PC-9 (cell line): ENCODE data around the gene HIGD1A. TPM values are rescaled to one million over a fixed set of nuclear protein-coding genes. Genes with fewer than 3 reads are reported as not detected.

ENCODE experiments used
- BruUV-seq: library from RNA; stranded (reverse); fragments of 400-500 nt; replicated peaks from 2 replicates; lab custom pipeline; 2021; lab: Mats Ljungman, UMichigan
- CTCF ChIA-PET: fragments of 300-600 bp; sonication (Branson Sonifier 250); formaldehyde crosslinking; loops from one replicate; lab custom pipeline; 2022; ENCODE audit warnings: antibody characterized with exemption; lab: Charles Lee
- POLR2A ChIA-PET: fragments of 300-600 bp; sonication (Branson Sonifier 250); formaldehyde crosslinking; loops from one replicate; lab custom pipeline; 2022; ENCODE audit warnings: antibody characterized with exemption; ENCODE audit not compliant: unreplicated experiment; lab: Charles Lee
- DNase-seq, 2 experiments: peaks; one replicate each; pipeline versions ENCODE4 v3.0.0 to v3.0.0-alpha.2; 2015 to 2022; ENCODE audit warnings: mixed read lengths in 1 of 2
- H2AFZ ChIP-seq: fragments of 200-600 bp; sonication (generic); 2 replicates; pipeline ENCODE4 v1.8.1; 2017; ENCODE audit warnings: antibody characterized with exemption
- H3F3A ChIP-seq: fragments of 200-600 bp; sonication (generic); 2 replicates; pipeline ENCODE4 v1.8.1; 2017; ENCODE audit warnings: antibody characterized with exemption, mild to moderate bottlenecking, low read depth; ENCODE audit not compliant: insufficient read depth
- H3K27ac ChIP-seq: fragments of 200-600 bp; sonication (generic); 2 replicates; pipeline ENCODE4 v1.6.1; 2016; ENCODE audit warnings: mixed run types
- H3K27me3 ChIP-seq: fragments of 200-600 bp; sonication (generic); 2 replicates; pipeline ENCODE4 v1.6.1; 2016; ENCODE audit warnings: low read depth, mixed run types; ENCODE audit not compliant: insufficient read depth
- H3K36me3 ChIP-seq: fragments of 200-600 bp; sonication (generic); 2 replicates; pipeline ENCODE4 v1.6.1; 2016; ENCODE audit warnings: low read depth, mixed run types
- H3K4me1 ChIP-seq: fragments of 200-600 bp; sonication (generic); replicated peaks from 2 replicates; pipeline ENCODE4 v1.6.1; 2016; ENCODE audit warnings: mixed run types; ENCODE audit not compliant: insufficient read depth
- H3K4me2 ChIP-seq: fragments of 200-600 bp; sonication (generic); 2 replicates; pipeline ENCODE4 v1.6.1; 2017; ENCODE audit warnings: mixed run types
- H3K4me3 ChIP-seq: fragments of 200-600 bp; sonication (generic); 2 replicates; pipeline ENCODE4 v1.6.1; 2016; ENCODE audit warnings: mixed run types
- H3K79me2 ChIP-seq: fragments of 200-600 bp; sonication (generic); 2 replicates; pipeline ENCODE4 v1.6.1; 2017; ENCODE audit warnings: low read depth, mixed run types
- H3K9me2 ChIP-seq: fragments of 200-600 bp; sonication (generic); 2 replicates; pipeline ENCODE4 v1.8.1; 2017; ENCODE audit warnings: mild to moderate bottlenecking; ENCODE audit not compliant: insufficient read depth
- H3K9me3 ChIP-seq: fragments of 200-600 bp; sonication (generic); 2 replicates; pipeline ENCODE4 v1.8.1; 2016; ENCODE audit warnings: low read depth; ENCODE audit not compliant: insufficient read depth
- H4K20me1 ChIP-seq: fragments of 200-600 bp; sonication (generic); 2 replicates; pipeline ENCODE4 v1.8.1; 2017; ENCODE audit not compliant: insufficient read depth
- EZH2 ChIP-seq: fragments of 200-600 bp; sonication (generic); IDR thresholded peaks from 2 replicates; pipeline ENCODE4 v1.8.0; 2017; ENCODE audit warnings: antibody characterized with exemption, low read depth
- intact Hi-C: fragments of 100-400 bp; cut with micrococcal nuclease; formaldehyde crosslinking; loops from one replicate; pipeline ENCODE4 v1.10.0; 2022; ENCODE audit not compliant: unreplicated experiment
- total RNA-seq: library from RNA; stranded (reverse); gene quantifications from 2 replicates; pipeline ENCODE4 v1.2.3, GENCODE V29; 2021
- TF ChIP-seq, protein P1 (sequence below): fragments of 200-600 bp; sonication (generic); conservative IDR thresholded peaks from 2 replicates; pipeline ENCODE4 v1.6.1; 2017; ENCODE audit warnings: mixed run types, antibody characterized with exemption, mild to moderate bottlenecking, moderate library complexity

Gene HIGD1A
- total RNA-seq, 1 experiment from 2014 or later: 69.7 TPM

DNA sequence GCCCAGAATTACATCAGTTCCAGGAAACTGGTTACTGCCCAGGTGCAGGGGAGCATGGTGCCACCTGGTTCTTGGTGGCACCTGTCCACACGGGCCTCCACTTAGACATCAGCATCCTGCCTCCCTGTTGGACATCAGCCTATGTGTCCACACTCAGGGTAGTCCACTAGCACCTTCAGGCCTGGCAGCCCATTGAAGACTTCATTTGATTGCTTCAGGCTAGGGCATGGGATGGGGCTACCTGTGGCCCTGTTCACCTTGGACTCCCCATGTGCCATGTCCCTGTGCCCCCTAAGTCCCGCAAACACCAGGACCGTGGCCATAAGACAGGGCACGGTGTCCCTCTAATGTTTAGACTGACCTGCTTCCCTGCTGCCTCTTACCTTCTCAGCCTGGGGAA, 40.5 kb upstream of the HIGD1A start:
- ChIA-PET CTCF (no interaction called here), POLR2A (no interaction called here)
- Histone ChIP-seq H3K36me3 (no peaks in the 10 kb centered on the region), H3K27ac (no peak overlapping the region), H3K9me2 (no peaks in the 10 kb centered on the region), H4K20me1 (no peaks in the 10 kb centered on the region), H3K4me2 (no peak overlapping the region), H3K4me3 (no peak overlapping the region), H3K4me1 (no peaks in the 10 kb centered on the region), H3K9me3 (no peaks in the 10 kb centered on the region), H2AFZ (no peak overlapping the region), H3F3A (no peaks in the 10 kb centered on the region), H3K27me3 (no peaks in the 10 kb centered on the region), H3K79me2 (no peaks in the 10 kb centered on the region)
- BruUV-seq: no TSS peak
- intact Hi-C loops: no loop called here
- no peak for DNase-seq
- no peak for TF ChIP-seq EZH2

DNA sequence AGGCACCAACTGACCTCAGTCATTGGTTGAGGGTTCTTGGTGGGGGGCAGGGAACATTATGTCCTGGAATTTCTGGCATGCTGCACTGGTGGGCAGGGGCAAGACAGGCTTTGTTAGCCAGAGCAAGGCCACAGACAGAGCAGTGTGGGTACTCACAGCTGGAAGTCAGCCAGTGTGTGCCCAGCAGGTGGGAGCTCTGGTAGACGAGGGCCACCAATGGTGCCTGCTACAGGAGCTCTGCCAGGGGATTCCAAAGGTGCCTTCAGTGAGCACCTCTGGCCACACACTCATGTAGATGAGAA, 40.1 kb upstream of the HIGD1A start:
- H3K36me3 ChIP-seq: no peaks in the 10 kb centered on the region
- intact Hi-C loops: no loop called here
- H3K9me3 ChIP-seq: no peaks in the 10 kb centered on the region
- no TSS peak for BruUV-seq
- no peak for DNase-seq
- CTCF ChIA-PET: no interaction called here
- H3K4me1 ChIP-seq: no peaks in the 10 kb centered on the region
- POLR2A ChIA-PET: no interaction called here
- no peaks in the 10 kb centered on the region for H3K9me2 ChIP-seq
- H3K4me3 ChIP-seq: no peak overlapping the region
- no peak for TF ChIP-seq EZH2
- no peaks in the 10 kb centered on the region for H3K27me3 ChIP-seq
- no peak overlapping the region for H3K4me2 ChIP-seq
- H3F3A ChIP-seq: no peaks in the 10 kb centered on the region
- H2AFZ ChIP-seq: no peak overlapping the region
- H3K79me2 ChIP-seq: no peaks in the 10 kb centered on the region
- H4K20me1 ChIP-seq: no peaks in the 10 kb centered on the region
- H3K27ac ChIP-seq: no peak overlapping the region

DNA sequence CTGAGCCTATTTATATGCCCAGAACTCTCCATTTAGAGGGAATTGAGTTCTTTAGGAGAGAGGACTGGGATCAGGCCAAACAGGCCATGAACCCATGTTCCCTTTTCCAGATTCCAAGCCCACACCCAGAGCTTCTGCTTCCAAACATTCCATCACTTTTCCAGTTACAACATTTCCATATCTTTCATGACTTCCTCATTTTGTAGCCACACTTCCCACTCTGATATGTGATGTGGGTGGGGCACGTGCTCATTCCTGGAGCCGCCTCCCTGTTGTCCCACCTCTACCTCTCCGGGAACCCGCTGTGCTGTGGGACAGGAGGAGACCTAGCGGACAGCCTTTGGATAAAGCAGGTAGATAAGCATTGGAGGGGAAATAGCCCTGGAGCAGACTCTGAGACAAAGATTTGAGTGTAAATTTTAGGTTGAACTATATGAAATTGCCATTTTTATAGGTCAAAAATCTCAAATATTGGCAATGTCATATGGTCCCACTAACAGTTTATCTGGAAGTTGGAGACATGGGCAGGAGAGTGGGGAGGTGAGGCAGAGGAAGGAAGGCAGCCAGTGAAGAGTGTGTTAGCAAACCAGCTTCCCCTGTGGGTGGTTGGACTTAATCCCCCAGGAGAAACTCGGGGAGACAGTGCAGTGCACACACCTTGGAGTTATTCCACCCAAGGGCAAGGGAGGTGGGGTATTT, 39.6 kb upstream of the HIGD1A start:
- no peak overlapping the region for H3K27ac ChIP-seq
- POLR2A ChIA-PET: interaction anchor here (0.7 kb wide), 1 partner anchor 87 kb away, joined by 3 read pairs; no protein-coding TSS in a partner anchor
- no peak for DNase-seq
- no peaks in the 10 kb centered on the region for H3K9me3 ChIP-seq
- H3K4me1 ChIP-seq: no peaks in the 10 kb centered on the region
- H3K27me3 ChIP-seq: no peaks in the 10 kb centered on the region
- H3K36me3 ChIP-seq: no peaks in the 10 kb centered on the region
- H4K20me1 ChIP-seq: no peaks in the 10 kb centered on the region
- H3K79me2 ChIP-seq: no peaks in the 10 kb centered on the region
- no peak overlapping the region for H2AFZ ChIP-seq
- H3K4me2 ChIP-seq: no peak overlapping the region
- TF ChIP-seq EZH2: no peak
- TF ChIP-seq, protein P1, sequence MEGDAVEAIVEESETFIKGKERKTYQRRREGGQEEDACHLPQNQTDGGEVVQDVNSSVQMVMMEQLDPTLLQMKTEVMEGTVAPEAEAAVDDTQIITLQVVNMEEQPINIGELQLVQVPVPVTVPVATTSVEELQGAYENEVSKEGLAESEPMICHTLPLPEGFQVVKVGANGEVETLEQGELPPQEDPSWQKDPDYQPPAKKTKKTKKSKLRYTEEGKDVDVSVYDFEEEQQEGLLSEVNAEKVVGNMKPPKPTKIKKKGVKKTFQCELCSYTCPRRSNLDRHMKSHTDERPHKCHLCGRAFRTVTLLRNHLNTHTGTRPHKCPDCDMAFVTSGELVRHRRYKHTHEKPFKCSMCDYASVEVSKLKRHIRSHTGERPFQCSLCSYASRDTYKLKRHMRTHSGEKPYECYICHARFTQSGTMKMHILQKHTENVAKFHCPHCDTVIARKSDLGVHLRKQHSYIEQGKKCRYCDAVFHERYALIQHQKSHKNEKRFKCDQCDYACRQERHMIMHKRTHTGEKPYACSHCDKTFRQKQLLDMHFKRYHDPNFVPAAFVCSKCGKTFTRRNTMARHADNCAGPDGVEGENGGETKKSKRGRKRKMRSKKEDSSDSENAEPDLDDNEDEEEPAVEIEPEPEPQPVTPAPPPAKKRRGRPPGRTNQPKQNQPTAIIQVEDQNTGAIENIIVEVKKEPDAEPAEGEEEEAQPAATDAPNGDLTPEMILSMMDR: no peak
- intact Hi-C loops: no loop called here
- BruUV-seq: no TSS peak
- no peak overlapping the region for H3K4me3 ChIP-seq
- H3K9me2 ChIP-seq: no peaks in the 10 kb centered on the region
- H3F3A ChIP-seq: no peaks in the 10 kb centered on the region
- CTCF ChIA-PET: interaction anchor here (0.6 kb wide), 1 partner anchor 32 kb away, joined by 16 read pairs; no protein-coding TSS in a partner anchor

DNA sequence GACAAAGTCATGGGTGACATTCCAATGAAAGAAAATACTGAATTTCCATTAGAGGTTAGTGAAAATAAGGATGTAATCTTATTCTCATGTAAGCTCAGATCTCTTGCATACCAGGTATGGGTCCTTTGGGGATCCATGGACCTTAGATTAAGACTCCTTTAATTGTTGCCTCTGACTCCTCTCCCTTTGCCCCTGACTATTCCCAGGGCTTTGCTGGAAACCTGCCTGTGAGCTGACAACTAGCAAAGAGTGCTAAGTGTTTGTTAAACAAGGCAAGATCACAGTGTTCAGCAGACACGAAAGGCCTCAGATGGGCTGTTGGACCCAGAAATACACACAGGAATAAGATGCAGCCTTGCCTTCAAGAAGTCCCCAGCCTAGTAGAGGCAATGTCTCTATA, 37.0 kb upstream of the HIGD1A start:
- H3K4me1 ChIP-seq: no peaks in the 10 kb centered on the region
- no peak overlapping the region for H3K27ac ChIP-seq
- no peak for DNase-seq
- ChIA-PET POLR2A (no interaction called here), CTCF (no interaction called here)
- BruUV-seq: no TSS peak
- H3K4me2 ChIP-seq: no peak overlapping the region
- no peaks in the 10 kb centered on the region for H3K27me3 ChIP-seq
- H3K9me2 ChIP-seq: no peaks in the 10 kb centered on the region
- intact Hi-C loops: no loop called here
- H2AFZ ChIP-seq: no peak overlapping the region
- H3K36me3 ChIP-seq: no peaks in the 10 kb centered on the region
- no peaks in the 10 kb centered on the region for H3K79me2 ChIP-seq
- H3K4me3 ChIP-seq: no peak overlapping the region
- no peak for TF ChIP-seq EZH2
- TF ChIP-seq, protein P1: no peak
- H3F3A ChIP-seq: no peaks in the 10 kb centered on the region
- no peaks in the 10 kb centered on the region for H4K20me1 ChIP-seq
- no peaks in the 10 kb centered on the region for H3K9me3 ChIP-seq
